ENCODE data around the gene PLEKHJ1.
A peak's percentile ranks its signal among the peaks of the same experiment; 100 is the strongest.

PLEKHJ1 gene

DNA sequence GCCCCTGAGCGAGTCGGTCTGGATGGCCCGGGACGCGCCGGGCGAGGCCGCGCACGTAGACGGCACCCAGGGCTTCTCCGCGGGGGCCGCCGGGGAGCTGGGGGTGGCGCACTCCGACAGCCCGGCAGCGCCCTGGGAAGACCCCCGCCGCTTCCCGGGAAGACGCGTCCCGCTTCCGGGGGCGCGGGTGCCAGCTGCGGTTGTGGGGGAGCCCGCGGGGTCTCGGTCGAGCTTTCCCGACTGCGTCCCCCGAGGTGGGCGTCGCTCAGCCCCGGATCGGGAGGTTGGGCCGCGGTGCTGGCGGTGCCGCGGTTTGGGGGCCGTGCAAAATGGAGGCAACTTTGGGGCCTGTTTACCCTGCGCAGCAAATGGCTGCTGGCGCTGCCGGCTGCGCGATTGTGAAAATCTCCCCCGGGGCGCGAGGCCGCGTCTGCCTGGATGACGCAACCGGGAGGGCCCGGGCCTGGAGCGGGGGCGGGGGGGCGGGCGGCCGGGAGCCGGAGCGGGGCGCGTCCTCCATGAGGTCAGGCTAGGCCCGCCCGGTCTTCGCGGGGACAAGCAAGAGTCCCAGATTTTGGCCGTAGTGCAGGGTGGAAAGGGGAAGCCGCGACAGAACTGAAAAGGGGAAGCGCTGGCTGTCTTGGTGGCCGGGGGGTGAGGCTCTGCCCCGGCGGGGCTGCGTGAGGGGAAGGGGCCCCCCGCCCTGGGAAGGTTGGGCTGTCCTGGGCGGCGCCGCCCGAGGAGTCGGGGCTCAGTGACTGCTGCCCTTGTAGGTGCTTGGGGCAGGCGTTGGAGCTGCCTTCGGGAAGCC is 34.5 kb upstream of the PLEKHJ1 start:
- no peak for DNase-seq (ENCODE audit: extremely low spot score, insufficient read length, low read depth)
- no peak for FAIRE-seq

GRCh38 chr19:2270157-2270422 is 34.0 kb upstream of the PLEKHJ1 start:
- FAIRE-seq = no peak
- DNase-seq (ENCODE audit: extremely low spot score, insufficient read length, low read depth) = no peak

DNA sequence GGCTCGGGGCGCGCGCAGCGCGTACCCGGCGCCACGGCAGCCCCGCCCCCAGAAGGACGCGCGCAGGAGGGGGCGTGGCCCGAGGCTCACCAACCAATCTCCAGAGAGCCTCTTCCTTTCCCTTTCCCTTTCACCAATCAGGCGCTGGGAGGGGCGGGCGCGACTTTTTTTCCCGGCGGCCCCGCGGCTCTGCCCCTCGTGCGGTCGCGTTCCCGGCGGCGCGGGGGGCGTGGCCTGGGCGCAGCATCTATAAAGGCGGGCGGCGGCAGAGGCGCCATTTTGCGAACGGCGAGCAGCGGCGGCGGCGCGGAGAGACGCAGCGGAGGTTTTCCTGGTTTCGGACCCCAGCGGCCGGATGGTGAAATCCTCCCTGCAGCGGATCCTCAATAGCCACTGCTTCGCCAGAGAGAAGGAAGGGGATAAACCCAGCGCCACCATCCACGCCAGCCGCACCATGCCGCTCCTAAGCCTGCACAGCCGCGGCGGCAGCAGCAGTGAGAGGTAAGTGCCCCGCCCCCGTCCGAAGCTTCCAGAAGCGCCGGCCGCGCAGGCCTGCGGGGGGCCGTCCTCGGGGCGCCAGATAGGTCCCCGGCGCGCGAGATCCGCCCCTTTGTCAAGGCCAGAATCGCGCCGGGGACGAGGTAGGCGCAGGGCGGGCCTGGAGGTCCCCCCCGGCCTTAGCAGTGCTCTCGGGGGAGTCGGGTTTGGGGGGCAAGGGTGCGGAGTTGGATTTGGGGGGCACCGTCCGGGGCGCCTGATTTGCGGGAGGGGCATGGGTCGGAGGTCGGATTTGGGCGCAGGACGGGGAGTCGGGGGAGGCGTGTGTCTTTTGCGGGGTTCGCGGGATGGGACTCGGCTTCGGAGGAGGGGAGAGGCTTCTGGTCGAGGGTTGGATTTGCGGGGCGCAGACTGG is 33.4 kb upstream of the PLEKHJ1 start:
- peak; percentile 95 for FAIRE-seq
- peak; percentile 97 for DNase-seq (ENCODE audit: extremely low spot score, insufficient read length, low read depth)

DNA sequence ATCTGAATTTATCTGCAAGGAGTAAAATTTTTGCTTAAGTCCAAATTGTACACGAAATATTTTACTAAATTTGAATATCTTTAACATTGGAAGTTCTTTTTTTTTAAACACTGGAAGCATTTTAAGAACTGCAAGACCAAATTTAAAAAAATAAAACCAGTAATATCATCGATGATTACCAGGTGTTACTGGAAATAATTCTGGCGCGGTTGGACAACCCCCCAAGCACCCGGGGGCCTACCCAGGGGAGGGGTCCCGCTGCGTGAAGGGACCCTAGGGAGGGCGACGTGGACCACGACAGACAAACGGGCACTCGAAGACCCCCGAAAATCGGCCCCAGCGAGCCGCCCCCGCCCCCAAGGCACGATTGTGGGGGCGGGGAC is 32.7 kb upstream of the PLEKHJ1 start:
- no peak for FAIRE-seq
- no peak for DNase-seq (ENCODE audit: extremely low spot score, insufficient read length, low read depth)

DNA sequence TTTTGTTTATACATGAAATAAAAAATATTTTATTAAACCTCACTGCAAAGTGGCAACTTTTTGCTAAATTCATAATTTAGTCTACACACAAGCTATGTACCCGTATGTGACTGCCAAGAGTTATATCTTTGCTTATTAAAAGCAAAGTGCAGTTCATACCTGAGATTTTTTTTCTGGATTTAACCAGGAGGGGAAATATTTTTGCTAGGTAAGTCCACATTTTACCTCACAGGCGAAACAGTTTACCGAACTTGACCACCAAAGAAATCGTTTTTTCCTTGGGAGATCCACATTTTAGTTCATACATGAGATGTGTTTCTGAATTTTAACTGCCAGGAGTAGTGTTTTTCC is 32.3 kb upstream of the PLEKHJ1 start:
- no peak for DNase-seq (ENCODE audit: extremely low spot score, insufficient read length, low read depth)
- FAIRE-seq = no peak

DNA sequence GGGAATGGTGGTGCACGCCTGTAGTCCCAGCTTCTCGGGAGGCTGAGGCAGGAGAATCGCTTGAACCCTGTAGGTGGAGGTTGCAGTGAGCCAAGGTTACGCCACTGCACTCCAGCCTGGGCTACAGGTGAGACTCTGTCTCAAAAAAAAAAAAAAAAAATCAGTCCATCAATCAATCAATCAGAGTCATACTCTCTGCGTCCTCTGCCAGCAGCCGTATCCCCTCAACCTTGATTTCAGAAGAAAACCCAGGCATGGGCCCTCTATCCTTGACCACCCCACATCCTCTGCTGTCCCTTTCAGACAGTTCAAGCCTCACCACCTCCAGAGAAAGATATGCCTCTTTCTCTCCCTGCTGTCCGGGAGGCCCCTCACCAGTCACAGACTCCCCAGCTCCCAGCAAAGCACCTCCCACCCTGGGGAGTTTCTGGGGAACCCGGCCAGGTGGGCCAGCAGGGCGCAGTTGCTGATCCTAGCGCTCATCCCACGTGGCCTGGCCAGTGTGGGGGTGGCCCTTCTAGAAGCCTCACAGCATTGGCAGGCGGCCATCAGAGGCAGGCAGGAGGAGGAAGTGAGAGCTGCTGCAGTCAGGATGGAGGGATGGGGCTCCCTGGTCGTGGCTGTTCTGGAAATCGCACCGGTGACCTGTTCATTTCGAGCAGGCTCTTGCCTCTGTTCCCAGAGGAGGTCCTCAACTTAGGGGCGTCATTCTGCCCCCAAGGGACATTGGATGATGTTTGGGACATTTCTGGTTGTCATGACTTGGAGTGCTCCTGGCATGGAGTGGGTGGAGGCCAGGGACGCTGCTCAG is 30.3 kb upstream of the PLEKHJ1 start:
- DNase-seq (ENCODE audit: extremely low spot score, insufficient read length, low read depth) (no peak), FAIRE-seq (peak; percentile 98)

DNA sequence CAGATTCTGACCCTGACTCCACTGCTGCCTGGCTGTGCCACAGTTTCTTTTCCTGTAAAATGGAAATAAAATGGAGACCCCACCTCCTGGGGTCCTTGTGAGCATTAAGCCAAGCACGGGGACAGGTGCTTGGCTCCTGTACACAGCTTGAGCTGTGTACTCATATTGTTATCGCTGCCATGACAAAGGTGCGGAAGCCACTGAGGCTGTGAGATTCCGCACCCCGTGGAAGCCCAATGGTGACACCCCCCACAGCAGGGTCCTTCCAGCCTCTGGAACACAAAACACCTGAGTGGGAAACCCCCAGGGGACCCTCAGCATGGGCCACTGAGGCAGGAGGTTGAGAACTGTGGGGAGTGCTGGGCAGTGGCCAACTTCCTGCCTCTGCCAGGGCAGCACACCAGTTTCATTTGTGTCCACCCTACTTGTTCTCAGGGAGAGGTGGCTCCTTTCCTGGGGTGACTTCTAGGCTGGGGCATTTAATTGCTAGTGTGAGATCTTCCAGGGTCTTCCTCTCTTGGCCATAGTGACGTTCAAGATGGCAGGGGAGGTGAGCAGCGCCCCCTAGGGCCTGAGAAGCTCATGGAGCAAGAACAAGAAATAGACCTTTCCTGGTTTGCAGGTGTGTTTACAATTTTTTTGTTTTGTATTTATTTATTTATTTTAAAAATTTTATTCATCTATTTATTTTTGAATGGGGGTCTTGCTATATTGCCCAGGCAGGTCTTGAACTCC is 25.5 kb upstream of the PLEKHJ1 start:
- peak; percentile 53 for FAIRE-seq
- no peak for DNase-seq (ENCODE audit: extremely low spot score, insufficient read length, low read depth)

GRCh38 chr19:2260341-2260805 is 24.2 kb upstream of the PLEKHJ1 start:
- DNase-seq (ENCODE audit: extremely low spot score, insufficient read length, low read depth) = no peak
- FAIRE-seq = peak; percentile 85

GRCh38 chr19:2259336-2259735 is 23.2 kb upstream of the PLEKHJ1 start:
- FAIRE-seq = no peak
- no peak for DNase-seq (ENCODE audit: extremely low spot score, insufficient read length, low read depth)

DNA sequence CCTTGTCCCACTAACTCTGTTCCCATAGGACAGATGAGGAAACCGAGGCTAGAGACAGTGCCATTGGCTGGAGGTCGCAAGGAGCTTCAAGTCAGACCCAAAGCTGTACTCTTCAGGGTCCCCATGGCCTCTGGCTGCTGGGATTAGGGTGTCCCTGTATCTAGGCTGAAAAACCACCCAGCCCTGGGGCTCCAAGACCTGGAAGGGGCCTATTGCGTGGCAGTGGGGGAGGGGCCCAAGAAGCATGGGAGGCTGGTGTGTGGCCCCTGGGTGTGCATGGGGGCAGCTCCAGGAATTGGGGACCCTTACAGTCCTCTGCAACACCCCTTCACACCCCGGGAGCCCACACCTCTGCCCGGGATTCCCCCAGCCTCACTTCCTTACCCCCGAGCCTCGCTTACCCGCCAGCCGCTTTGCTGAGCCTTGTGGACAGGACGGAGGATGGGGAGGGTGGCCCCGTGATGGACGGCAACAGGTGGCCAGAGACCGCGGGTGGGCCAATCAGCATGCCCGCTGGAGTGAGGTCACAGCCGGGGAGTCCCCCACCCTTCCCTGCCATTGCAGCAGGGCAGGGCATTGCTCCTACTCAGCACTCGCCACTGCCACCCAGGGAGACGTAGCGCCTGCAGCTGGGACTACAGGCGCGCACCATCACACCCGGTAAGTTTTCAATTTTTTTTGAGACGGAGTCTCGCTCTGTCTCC is 20.0 kb upstream of the PLEKHJ1 start, which contains the start of gene JSRP1:
Gene JSRP1 (minus strand): TSS at position 436 of the 704 bp plus-strand sequence. CDS start 1,103 bp downstream, outside the sequence.
- FAIRE-seq (no peak), DNase-seq (ENCODE audit: extremely low spot score, insufficient read length, low read depth) (no peak)

GRCh38 chr19:2255112-2255845 is 19.1 kb upstream of the PLEKHJ1 start:
- DNase-seq (ENCODE audit: extremely low spot score, insufficient read length, low read depth) (no peak), FAIRE-seq (no peak)

DNA sequence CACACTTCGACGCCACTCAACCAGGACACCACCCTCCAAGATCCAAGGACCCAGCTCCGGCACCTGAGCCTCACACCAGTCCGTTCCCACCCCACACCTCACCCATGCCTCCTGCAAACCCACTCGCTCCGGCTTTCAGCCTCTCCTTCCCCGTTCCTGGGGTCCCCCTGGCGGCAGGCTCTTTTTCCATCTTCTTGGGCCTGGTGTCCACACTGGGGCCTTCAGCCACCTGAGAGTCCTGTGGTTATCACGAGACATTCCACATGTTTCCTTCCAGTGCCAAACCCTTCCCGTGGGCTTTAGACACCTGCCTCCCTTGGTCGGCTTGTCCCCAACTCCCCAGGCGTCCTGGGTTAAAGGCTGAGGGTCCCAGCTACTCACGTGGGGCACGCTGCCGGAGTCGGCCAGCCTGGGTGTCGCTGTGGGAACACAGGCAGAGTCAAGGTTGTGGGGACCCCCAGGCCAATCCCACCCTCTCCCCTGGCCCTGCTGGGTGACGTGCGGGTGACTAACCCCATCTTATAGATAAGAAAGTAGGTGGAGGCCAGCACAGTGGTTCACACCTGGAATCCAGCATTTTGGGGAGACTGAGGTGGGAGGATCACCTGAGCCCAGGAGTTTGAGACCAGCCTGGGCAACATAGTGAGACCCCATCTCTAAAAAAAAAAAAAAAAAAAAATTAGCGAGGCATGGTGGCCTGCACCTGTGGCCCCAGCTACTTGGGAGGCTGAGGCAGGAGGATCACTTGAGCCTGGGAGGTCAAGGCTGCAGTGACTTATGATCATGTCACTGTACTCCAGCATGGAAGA is 18.1 kb upstream of the PLEKHJ1 start:
- FAIRE-seq (no peak), DNase-seq (ENCODE audit: extremely low spot score, insufficient read length, low read depth) (no peak)

DNA sequence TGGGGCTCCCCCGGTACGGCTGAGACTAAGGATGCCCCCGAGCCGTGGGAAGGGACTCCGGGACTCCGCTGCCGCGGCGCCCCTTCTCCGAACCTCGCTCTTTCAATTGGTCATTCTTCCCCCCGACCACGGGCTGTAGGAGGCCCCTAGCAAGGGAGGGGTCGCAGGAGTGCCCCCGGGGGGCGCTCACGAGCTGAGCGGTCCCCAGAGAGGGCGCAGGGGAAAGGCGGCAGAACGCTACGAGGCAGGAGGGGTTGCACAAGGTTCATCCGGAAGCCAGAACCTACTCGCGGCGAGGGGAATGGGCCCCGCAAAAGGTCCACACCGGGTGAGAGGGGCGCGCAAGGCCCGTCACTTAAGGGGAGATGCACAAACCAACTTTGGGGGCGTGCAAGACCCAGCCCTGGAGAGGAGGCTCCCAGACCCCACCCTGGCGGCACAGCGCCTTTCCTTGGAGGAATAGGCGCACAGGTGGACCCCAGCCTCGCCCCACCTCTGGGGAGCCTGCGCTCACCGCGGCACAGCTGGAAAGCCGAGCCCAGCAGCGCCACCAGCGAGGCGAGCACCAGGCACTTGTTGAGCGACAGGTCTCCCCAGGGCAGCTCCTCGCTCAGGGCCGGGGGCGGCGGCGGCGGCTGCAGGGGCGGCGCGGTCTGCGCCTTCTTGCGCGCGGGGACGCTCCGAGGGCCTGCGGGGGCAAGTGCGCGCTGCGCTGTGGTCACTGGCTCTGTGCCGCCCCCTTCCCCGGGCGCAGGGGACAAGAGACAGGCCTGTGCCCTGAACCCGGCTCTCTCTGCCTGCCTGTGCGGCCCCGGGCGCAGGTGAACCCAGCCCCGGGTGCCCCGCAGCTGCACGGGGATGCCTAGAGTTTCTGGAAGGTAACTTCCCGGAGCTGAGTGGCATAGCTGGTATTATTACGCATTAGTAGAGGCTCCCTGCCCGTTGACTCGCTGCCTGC is 17.3 kb upstream of the PLEKHJ1 start:
- DNase-seq (ENCODE audit: extremely low spot score, insufficient read length, low read depth) (no peak), FAIRE-seq (no peak)

DNA sequence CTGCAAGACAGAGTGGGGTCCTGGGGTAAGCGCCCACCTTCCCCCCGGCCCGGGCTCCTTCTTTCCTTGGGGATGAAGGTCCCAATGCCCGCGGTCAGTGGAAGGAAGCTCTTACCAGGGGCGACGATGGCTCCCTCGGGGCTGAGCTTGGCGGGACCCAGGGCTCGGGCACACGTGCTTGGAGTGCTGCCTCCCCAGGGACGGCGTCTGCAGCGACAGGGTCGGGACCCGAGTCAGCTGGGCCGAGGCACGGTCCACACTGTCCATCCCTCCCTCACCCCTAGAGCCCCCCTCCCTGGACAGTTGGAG is 16.6 kb upstream of the PLEKHJ1 start:
- DNase-seq (ENCODE audit: extremely low spot score, insufficient read length, low read depth) (no peak), FAIRE-seq (no peak)

- FAIRE-seq (no peak), DNase-seq (ENCODE audit: extremely low spot score, insufficient read length, low read depth) (no peak)
Measured at GRCh38 chr19:2252055-2252796, 16.1 kb upstream of the PLEKHJ1 start.

Measured in GM18507 (cell line).